ENCODE data around the gene LRBA. TPM values are rescaled to one million over a fixed set of nuclear protein-coding genes. Genes with fewer than 3 reads are reported as not detected.

LRBA gene
- total RNA-seq, 3 donors from 2014 or later (not counting 1 experiment from before 2014, with no cell fraction given): 72.1 to 87.6 (median 83.1) TPM

GRCh38 chr4:150436598-150437370, 578.3 kb downstream of the LRBA start:
- Mint-ChIP-seq H3K4me3 (no peak overlapping the region), H3K36me3 (peaks cover 11% of the 10 kb centered on the region), H3K9me3 (no peaks in the 10 kb centered on the region), H3K27me3 (ENCODE audit: low read depth in 2 of 2) (no peaks in the 10 kb centered on the region), H3K27ac (no peak overlapping the region), H3K4me1 (peaks cover 0 to 5% of the 10 kb centered on the region in 2 donors)
- no peak for TF ChIP-seq CTCF (IDR thresholded peaks at IDR 0.05)
- Histone ChIP-seq H3K27me3 (ENCODE audit: control insufficient read depth, insufficient read depth, low read length) (no peaks in the 10 kb centered on the region), H3K36me3 (ENCODE audit: control insufficient read depth, insufficient read depth, low read length) (peaks cover 6% of the 10 kb centered on the region), H3K4me1 (ENCODE audit: control insufficient read depth, insufficient read depth, low read length) (no peaks in the 10 kb centered on the region), H3K4me3 (ENCODE audit: low read length) (no peak overlapping the region), H3K27ac (ENCODE audit: low read length) (no peak overlapping the region), H3K9me3 (ENCODE audit: control insufficient read depth, insufficient read depth, low read length) (no peaks in the 10 kb centered on the region)
- intact Hi-C loops (cut with micrococcal nuclease): no loop called here
- no peak for DNase-seq
- ATAC-seq: no peak
- WGBS (ENCODE audit: insufficient coverage): 100% methylated on average over 2 of the region's 2 CpGs

DNA sequence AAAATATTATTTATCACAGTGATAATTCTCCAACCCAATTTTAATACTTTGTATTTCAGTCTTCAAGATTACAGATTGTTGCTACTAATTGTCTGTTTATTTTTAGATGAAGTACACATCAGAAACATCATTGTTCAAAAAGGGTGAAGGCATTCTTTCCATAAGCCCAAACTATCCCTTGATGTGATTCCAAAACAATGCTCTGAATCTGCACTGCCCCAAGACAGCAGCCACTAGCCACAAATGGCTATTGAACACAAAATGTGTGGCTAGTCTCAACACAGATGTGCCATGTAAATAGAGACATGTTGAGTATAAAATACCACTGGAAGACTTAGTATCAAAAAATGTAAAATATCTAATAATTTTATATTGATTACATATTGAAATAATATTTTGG, 583.9 kb downstream of the LRBA start:
- ATAC-seq (no peak), DNase-seq (no peak)
- intact Hi-C loops (cut with micrococcal nuclease): no loop called here
- Mint-ChIP-seq H3K9me3 (no peaks in the 10 kb centered on the region), H3K4me1 (no peaks in the 10 kb centered on the region), H3K27me3 (ENCODE audit: low read depth in 2 of 2) (no peaks in the 10 kb centered on the region), H3K27ac (no peak overlapping the region), H3K4me3 (no peak overlapping the region), H3K36me3 (peaks cover 11% of the 10 kb centered on the region)
- H3K27me3 ChIP-seq (ENCODE audit: control insufficient read depth, insufficient read depth, low read length): no peaks in the 10 kb centered on the region
- H3K27ac ChIP-seq (ENCODE audit: low read length): no peak overlapping the region
- no peak overlapping the region for H3K4me3 ChIP-seq (ENCODE audit: low read length)
- H3K4me1 ChIP-seq (ENCODE audit: control insufficient read depth, insufficient read depth, low read length): no peaks in the 10 kb centered on the region
- peaks cover 6% of the 10 kb centered on the region for H3K36me3 ChIP-seq (ENCODE audit: control insufficient read depth, insufficient read depth, low read length)
- H3K9me3 ChIP-seq (ENCODE audit: control insufficient read depth, insufficient read depth, low read length): no peaks in the 10 kb centered on the region
- no peak for TF ChIP-seq CTCF (IDR thresholded peaks at IDR 0.05)

GRCh38 chr4:150425161-150425560, 589.9 kb downstream of the LRBA start:
- no peak overlapping the region for H3K4me3 Mint-ChIP-seq
- no peaks in the 10 kb centered on the region for H3K9me3 ChIP-seq (ENCODE audit: control insufficient read depth, insufficient read depth, low read length)
- no peak overlapping the region for H3K27ac ChIP-seq (ENCODE audit: low read length)
- ATAC-seq: no peak
- no peaks in the 10 kb centered on the region for H3K27me3 Mint-ChIP-seq (ENCODE audit: low read depth in 2 of 2)
- no peak overlapping the region for H3K4me3 ChIP-seq (ENCODE audit: low read length)
- no peak for TF ChIP-seq CTCF (IDR thresholded peaks at IDR 0.05)
- WGBS (ENCODE audit: insufficient coverage): no CpG with 5 or more reads among the region's 1 CpG
- H3K36me3 ChIP-seq (ENCODE audit: control insufficient read depth, insufficient read depth, low read length): peaks cover 2% of the 10 kb centered on the region
- no peaks in the 10 kb centered on the region for H3K36me3 Mint-ChIP-seq
- no peaks in the 10 kb centered on the region for H3K9me3 Mint-ChIP-seq
- intact Hi-C loops (cut with micrococcal nuclease): no loop called here
- no peaks in the 10 kb centered on the region for H3K4me1 ChIP-seq (ENCODE audit: control insufficient read depth, insufficient read depth, low read length)
- DNase-seq: no peak
- H3K27me3 ChIP-seq (ENCODE audit: control insufficient read depth, insufficient read depth, low read length): no peaks in the 10 kb centered on the region
- peaks cover 0 to 4% of the 10 kb centered on the region in 2 donors for H3K4me1 Mint-ChIP-seq
- H3K27ac Mint-ChIP-seq: no peak overlapping the region

GRCh38 chr4:150423503-150423902, 591.6 kb downstream of the LRBA start:
- H3K9me3 ChIP-seq (ENCODE audit: control insufficient read depth, insufficient read depth, low read length): no peaks in the 10 kb centered on the region
- H3K4me3 ChIP-seq (ENCODE audit: low read length): no peak overlapping the region
- H3K27ac ChIP-seq (ENCODE audit: low read length): no peak overlapping the region
- Mint-ChIP-seq H3K27ac (no peak overlapping the region), H3K36me3 (no peaks in the 10 kb centered on the region), H3K4me1 (peaks cover 0 to 4% of the 10 kb centered on the region in 2 donors), H3K4me3 (no peak overlapping the region), H3K9me3 (no peaks in the 10 kb centered on the region), H3K27me3 (ENCODE audit: low read depth in 2 of 2) (no peaks in the 10 kb centered on the region)
- no peak for TF ChIP-seq CTCF (IDR thresholded peaks at IDR 0.05)
- WGBS (ENCODE audit: insufficient coverage): over 99% methylated on average over 12 of the region's 12 CpGs
- H3K36me3 ChIP-seq (ENCODE audit: control insufficient read depth, insufficient read depth, low read length): peaks cover 2% of the 10 kb centered on the region
- DNase-seq: no peak
- intact Hi-C loops (cut with micrococcal nuclease): no loop called here
- no peak for ATAC-seq
- H3K27me3 ChIP-seq (ENCODE audit: control insufficient read depth, insufficient read depth, low read length): no peaks in the 10 kb centered on the region
- no peaks in the 10 kb centered on the region for H3K4me1 ChIP-seq (ENCODE audit: control insufficient read depth, insufficient read depth, low read length)

Data from natural killer cell (primary cell).